ENCODE data around the gene RAX.
"Not testable (repeated sequence)": the region's sequence is repeated elsewhere in the genome, so short reads cannot be mapped to it uniquely, and the experiment has no call there.

GRCh38 chr18:59262243-59262642 lies 11.0 kb downstream of the RAX start:
- TF ChIP-seq CTCF, POLR2A (IDR thresholded peaks at IDR 0.05): not testable (repeated sequence)

All from body of pancreas (tissue), 4 donors.